HG02870 (cell line): ENCODE data around the gene PIK3CD.

Experiments
- ATAC-seq: cut with Tn5 transposase; IDR thresholded peaks from one replicate; pipeline ENCODE4 v1.9.1; 2021; ENCODE audit warnings: mild to moderate bottlenecking, moderate library complexity; ENCODE audit not compliant: unreplicated experiment

PIK3CD gene

GRCh38 chr1:9651565-9652378 is at the start of gene PIK3CD:
TSS of gene PIK3CD (plus strand) at chr1:9651731. CDS start at chr1:9710456, 58,725 bp downstream.
- ATAC-seq: no peak

- no peak for ATAC-seq
Measured at GRCh38 chr1:9601942-9602793, 49.4 kb upstream of the PIK3CD start.

GRCh38 chr1:9602794-9603167 is 48.8 kb upstream of the PIK3CD start:
- ATAC-seq: no peak

GRCh38 chr1:9603307-9603706 is 48.2 kb upstream of the PIK3CD start:
- ATAC-seq: no peak

- no peak for ATAC-seq
Measured at GRCh38 chr1:9603766-9604753, 47.5 kb upstream of the PIK3CD start.

GRCh38 chr1:9604836-9605235 is 46.7 kb upstream of the PIK3CD start:
- ATAC-seq: no peak

- ATAC-seq: no peak
Measured at GRCh38 chr1:9605946-9606455, 45.5 kb upstream of the PIK3CD start.

- ATAC-seq: no peak
Measured at GRCh38 chr1:9606458-9606857, 45.1 kb upstream of the PIK3CD start.

- ATAC-seq: no peak
Measured at GRCh38 chr1:9606948-9607347, 44.6 kb upstream of the PIK3CD start.

- no peak for ATAC-seq
Measured at GRCh38 chr1:9607352-9607751, 44.2 kb upstream of the PIK3CD start.

- no peak for ATAC-seq
Measured at GRCh38 chr1:9609998-9610397, 41.5 kb upstream of the PIK3CD start.

GRCh38 chr1:9610548-9610947 is 41.0 kb upstream of the PIK3CD start:
- ATAC-seq: no peak

- ATAC-seq: no peak
Measured at GRCh38 chr1:9611716-9612115, 39.8 kb upstream of the PIK3CD start.

GRCh38 chr1:9612162-9612845 is 39.2 kb upstream of the PIK3CD start:
- no peak for ATAC-seq

GRCh38 chr1:9612871-9613624 is 38.5 kb upstream of the PIK3CD start:
- ATAC-seq: no peak

GRCh38 chr1:9613625-9614299 is 37.8 kb upstream of the PIK3CD start:
- no peak for ATAC-seq

- ATAC-seq: no peak
Measured at GRCh38 chr1:9615316-9616063, 36.0 kb upstream of the PIK3CD start.
